K562 (cell line): ENCODE measurements around the gene PAQR8. TPM values are rescaled to one million over a fixed set of nuclear protein-coding genes. Genes with fewer than 3 reads are reported as not detected.
A peak's percentile ranks its signal among the peaks of the same experiment; 100 is the strongest.

Experiments
- ATAC-seq: fragments of 200-7000 bp; cut with Tn5 transposase; 3 replicates; pipeline ENCODE4 v1.9.1; 2020; ENCODE audit warnings: moderate library complexity
- BruUV-seq: library from RNA; stranded (reverse); fragments of 400-500 nt; replicated peaks from 2 replicates; lab custom pipeline; 2021; lab: Mats Ljungman, UMichigan
- CTCF ChIA-PET: fragments of 300-600 bp; formaldehyde crosslinking; extraction: SDS; loops from one replicate; lab custom pipeline; 2021; ENCODE audit warnings: low intra/inter-chr PET ratio; lab: Yijun Ruan, JAX
- POLR2A ChIA-PET: fragments of 300-600, 350-650 bp; sonication (Branson Sonifier 250); formaldehyde crosslinking; extraction: SDS; loops from one replicate; lab custom pipeline; 2021; ENCODE audit warnings: antibody characterized with exemption, inconsistent platforms; lab: Yijun Ruan, JAX
- DNase-seq, 4 experiments: peaks; one replicate each; pipeline versions ENCODE4 v3.0.0 to v3.0.0-alpha.2; 2011 to 2018; ENCODE audit warnings: low spot score in 3 of 4, mixed read lengths in 3 of 4; ENCODE audit errors: extremely low read depth in 1 of 4
- FAIRE-seq: peaks from 2 replicates; lab custom pipeline; 2011; peaks lifted over from hg19 to GRCh38; lab: Jason Lieb, UNC
- H2AFZ ChIP-seq: 2 replicates; pipeline ENCODE4 v1.6.0; 2011; ENCODE audit warnings: low read depth, low read length, control low read depth, inconsistent platforms
- H3K27ac ChIP-seq: fragments of 200-600 bp; 3 replicates; pipeline ENCODE4 v1.8.0; 2011; ENCODE audit warnings: low read depth, mild to moderate bottlenecking, control low read depth, inconsistent platforms, low read length, moderate library complexity, mixed read lengths; ENCODE audit errors: extremely low read depth
- H3K27me3 ChIP-seq, 2 experiments: fragments of 300-600 bp in 1 of 2; 2 replicates in 1 of 2; 3 replicates in 1 of 2; pipeline versions ENCODE4 v1.6.0 to v1.8.0; 2011; ENCODE audit warnings: inconsistent platforms in 2 of 2, low read length in 2 of 2, mild to moderate bottlenecking in 1 of 2, mixed read lengths in 1 of 2, moderate library complexity in 1 of 2; ENCODE audit not compliant: control insufficient read depth in 2 of 2, insufficient read depth in 2 of 2
- H3K36me3 ChIP-seq: fragments of 300-600 bp; 3 replicates; pipeline ENCODE4 v1.8.0; 2011; ENCODE audit warnings: mild to moderate bottlenecking, low read length, inconsistent platforms; ENCODE audit not compliant: control insufficient read depth, insufficient read depth
- H3K4me1 ChIP-seq, 2 experiments: fragments of 200-600 bp in 1 of 2; replicated peaks in 1 of 2; 2 replicates in 1 of 2; 3 replicates in 1 of 2; pipeline versions ENCODE4 v1.5.1 to v1.8.0; 2011; ENCODE audit warnings: inconsistent platforms in 2 of 2, low read length in 2 of 2, mild to moderate bottlenecking in 1 of 2, mixed read lengths in 1 of 2, moderate library complexity in 1 of 2; ENCODE audit not compliant: control insufficient read depth in 2 of 2, insufficient read depth in 2 of 2
- H3K4me2 ChIP-seq: 2 replicates; pipeline ENCODE4 v1.6.1; 2011; ENCODE audit warnings: low read length, control low read depth, inconsistent platforms, mixed read lengths; ENCODE audit not compliant: insufficient read depth
- H3K4me3 ChIP-seq: fragments of 200-600 bp; sonication (generic), shearing (Covaris generic); 2 replicates; pipeline ENCODE4 v1.5.1; 2016; ENCODE audit warnings: control low read depth, inconsistent platforms
- H3K79me2 ChIP-seq: fragments of 200-600 bp; 3 replicates; pipeline ENCODE4 v1.8.0; 2011; ENCODE audit warnings: low read length, inconsistent platforms; ENCODE audit not compliant: control insufficient read depth, insufficient read depth
- H3K9ac ChIP-seq, 2 experiments: 2 replicates each; pipeline versions ENCODE4 v1.6.0 to v1.6.1; 2011; ENCODE audit warnings: low read depth in 2 of 2, low read length in 2 of 2, control low read depth in 1 of 2, inconsistent platforms in 1 of 2, mild to moderate bottlenecking in 1 of 2, mixed read lengths in 1 of 2; ENCODE audit not compliant: insufficient read depth in 1 of 2
- H3K9me1 ChIP-seq: one replicate; pipeline ENCODE4 v1.6.0; 2011; ENCODE audit warnings: inconsistent platforms, mild to moderate bottlenecking, low read length, moderate library complexity; ENCODE audit not compliant: control insufficient read depth, insufficient read depth
- H3K9me3 ChIP-seq: replicated peaks from 2 replicates; pipeline ENCODE4 v1.5.1; 2011; ENCODE audit warnings: low read depth, low read length, inconsistent platforms; ENCODE audit not compliant: control insufficient read depth, insufficient read depth
- H4K20me1 ChIP-seq: replicated peaks from 2 replicates; pipeline ENCODE4 v1.6.1; 2011; ENCODE audit warnings: low read length, inconsistent platforms, mixed read lengths; ENCODE audit not compliant: control insufficient read depth, insufficient read depth
- ARID1B ChIP-seq: fragments of 450-650 bp; IDR thresholded peaks from 2 replicates; pipeline ENCODE4 v1.6.1; 2016; ENCODE audit warnings: antibody characterized with exemption, mild to moderate bottlenecking, inconsistent platforms
- C11orf30 ChIP-seq: fragments of 450-650 bp; IDR thresholded peaks from 2 replicates; pipeline ENCODE4 v1.6.1; 2016; ENCODE audit warnings: low read depth, mild to moderate bottlenecking
- CBX5 ChIP-seq: IDR thresholded peaks from 2 replicates; pipeline ENCODE4 v1.6.1; 2014; ENCODE audit warnings: low read depth, borderline replicate concordance
- CSDE1 ChIP-seq, 2 experiments: fragments of 450-650 bp; IDR thresholded peaks; 2 replicates each; pipeline ENCODE4 v1.6.1; 2016; ENCODE audit warnings: mild to moderate bottlenecking in 1 of 2
- ELF1 ChIP-seq: fragments of 200-800 bp; sonication (Bioruptor generic); IDR thresholded peaks from 2 replicates; pipeline ENCODE4 v1.6.1; 2016; ENCODE audit warnings: missing genetic modification characterization, missing compliant biosample characterization
- GTF2B ChIP-seq: IDR thresholded peaks from 2 replicates; pipeline ENCODE4 v1.6.1; 2011; ENCODE audit not compliant: insufficient read length; ENCODE audit errors: extremely low read depth
- HNRNPL ChIP-seq: fragments of 200-400 bp; formaldehyde crosslinking; IDR thresholded peaks from 2 replicates; pipeline ENCODE4 v1.6.1; 2017; ENCODE audit warnings: low read depth, mild to moderate bottlenecking, low read length
- HOXB6 ChIP-seq: fragments of 250-450 bp; sonication (Bioruptor Pico); IDR thresholded peaks from 2 replicates; pipeline ENCODE4 v1.5.1; 2022; ENCODE audit warnings: mild to moderate bottlenecking, borderline replicate concordance
- MAFF ChIP-seq: IDR thresholded peaks from 2 replicates; pipeline ENCODE4 v1.6.1; 2012; ENCODE audit warnings: low read length, improper control_type of control experiment
- MAFK ChIP-seq: IDR thresholded peaks from 2 replicates; pipeline ENCODE4 v1.6.1; 2011; ENCODE audit warnings: low read length, improper control_type of control experiment
- NCOR1 ChIP-seq: fragments of 450-650 bp; IDR thresholded peaks from 2 replicates; pipeline ENCODE4 v1.6.1; 2016; ENCODE audit warnings: mild to moderate bottlenecking, moderate library complexity
- USF2 ChIP-seq: sonication (generic); formaldehyde crosslinking; IDR thresholded peaks from 2 replicates; pipeline ENCODE4 v1.5.0; 2020; ENCODE audit warnings: missing genetic modification reagents
- ZFP30 ChIP-seq: fragments of 250-450 bp; sonication (Bioruptor Pico); IDR thresholded peaks from 2 replicates; pipeline ENCODE4 v1.8.0; 2022; ENCODE audit warnings: moderate library complexity, mild to moderate bottlenecking, inconsistent platforms, borderline replicate concordance
- ZNF197 ChIP-seq: fragments of 200-800 bp; sonication (Bioruptor generic); IDR thresholded peaks from 2 replicates; pipeline ENCODE4 v1.6.1; 2016; ENCODE audit warnings: low read depth, missing genetic modification characterization, missing compliant biosample characterization
- ZNF696 ChIP-seq: fragments of 250-450 bp; sonication (Bioruptor Pico); conservative IDR thresholded peaks from 2 replicates; pipeline ENCODE4 v1.4.0; 2020; ENCODE audit warnings: mild to moderate bottlenecking, moderate library complexity
- ZNF717 ChIP-seq: fragments of 250-450 bp; sonication (Bioruptor Pico); IDR thresholded peaks from 2 replicates; pipeline ENCODE4 v1.5.0; 2021
- WGBS: fragments of 100-300 bp; shearing (Covaris generic); methylation state at CpG from one replicate; pipeline ENCODE4 v1.1.6; 2016; ENCODE audit warnings: low coverage, mixed read lengths; ENCODE audit not compliant: insufficient coverage; ENCODE audit errors: missing lambda C conversion rate; 5-methylcytosine and 5-hydroxymethylcytosine counted together
- in situ Hi-C: fragments of 300-500 bp; cut with MboI; formaldehyde crosslinking; loops from 4 replicates; pipeline ENCODE4 v1.15.0; 2018; ENCODE audit warnings: inconsistent platforms, mixed read lengths
- intact Hi-C: fragments of 100-400 bp; cut with micrococcal nuclease; formaldehyde crosslinking; loops from 2 replicates; pipeline ENCODE4 v1.14.2; 2022
- polyA plus RNA-seq, 8 experiments: library from polyadenylated mRNA; depleted of rRNA in 4 of 8; stranded (reverse) in 5 of 8; unstranded in 3 of 8; fragments of >200 nt; fragmentation: Nextera tagmentation in 2 of 8; fragmentation: Illumina TruSeq in 1 of 8; extraction: Ambion mirVana in 2 of 8; extraction: Trizol in 1 of 8; gene quantifications; 2 replicates each; pipeline versions ENCODE4 v1.2.1 to v1.2.3, GENCODE V29; 2011 to 2014; ENCODE audit warnings: inconsistent platforms in 1 of 8, missing spikeins in 1 of 8
- total RNA-seq, 7 experiments: library from RNA; depleted of rRNA in 6 of 7; stranded (reverse); fragments of >200 nt in 6 of 7; fragmentation: Illumina TruSeq in 2 of 7; extraction: Trizol in 2 of 7; gene quantifications; 2 replicates each; pipeline versions ENCODE4 v1.2.1 to v1.2.3, GENCODE V29; 2011 to 2021; ENCODE audit warnings: low replicate concordance in 1 of 7

Gene PAQR8
- total and polyA plus RNA-seq, 9 of the 15 experiments (the other 6 are each of a cell fraction or from before 2014, with no cell fraction given): 1.4 to 10.2 (median 3.5) TPM

GRCh38 chr6:52422156-52422555, 60.2 kb downstream of the PAQR8 start (continued):
- TF ChIP-seq ZFP30 (CRISPR knock-in tag) (no peak), MAFF (peak; percentile 55), C11orf30 (peak; percentile 75), MAFK (peak; percentile 31; the same call in 1 of the 2 replicates), GTF2B (no peak)

- BruUV-seq: no TSS peak
- Histone ChIP-seq H3K9me1 (no peaks in the 10 kb centered on the region), H2AFZ (no peak overlapping the region), H3K9me3 (no peaks in the 10 kb centered on the region), H3K36me3 (no peaks in the 10 kb centered on the region), H3K27ac (no peak overlapping the region), H3K79me2 (peaks cover 6% of the 10 kb centered on the region; the same call in 2 of the 3 replicates), H3K4me1 (peaks cover 11 to 14% of the 10 kb centered on the region in 2 experiments; a peak in 4 of 5 replicates), H3K9ac (no peak overlapping the region), H3K4me3 (no peak overlapping the region), H3K4me2 (no peak overlapping the region), H4K20me1 (no peaks in the 10 kb centered on the region), H3K27me3 (no peaks in the 10 kb centered on the region)
- ATAC-seq: no peak
- in situ Hi-C loops: loop anchor here (25.0 kb wide), 1 partner anchor 1064 kb away; no protein-coding TSS in a partner anchor
- CTCF ChIA-PET: no interaction called here
- DNase-seq: no peak
- FAIRE-seq: no peak
- WGBS: 73% methylated on average over 3 of the region's 3 CpGs
- TF ChIP-seq ZNF717: no peak
- no peak for TF ChIP-seq USF2 (CRISPR knock-in tag)
- no peak for TF ChIP-seq HOXB6 (CRISPR knock-in tag)
- TF ChIP-seq CBX5: no peak
- no peak for TF ChIP-seq HNRNPL
- TF ChIP-seq ARID1B: no peak
- no peak for TF ChIP-seq ZNF696 (CRISPR knock-in tag)
- no peak for TF ChIP-seq NCOR1
- no peak for TF ChIP-seq ELF1
- no peak for TF ChIP-seq ZNF197 (CRISPR knock-in tag)
- TF ChIP-seq CSDE1 (IDR thresholded peaks at IDR 0.05): no peak
- POLR2A ChIA-PET: no interaction called here
- intact Hi-C loops: loop anchor here (5.0 kb wide), 1 partner anchor 59 kb away; no protein-coding TSS in a partner anchor
These were observed 61.5 kb downstream of the PAQR8 start for GRCh38 chr6:52423448-52423847.
